ENCODE measurements around the gene SGCD.

- TF ChIP-seq CTCF (IDR thresholded peaks at IDR 0.05 in 2 of 3, conservative IDR thresholded peaks at IDR 0.05 in 1 of 3; ENCODE audit: borderline replicate concordance in 1 of 3, insufficient read depth in 1 of 3, low read depth in 2 of 3, low read length in 2 of 3) (no peak), RAD21 (IDR thresholded peaks at IDR 0.05; ENCODE audit: low read depth) (no peak), JUND (IDR thresholded peaks at IDR 0.05) (no peak), POLR2AphosphoS5 (IDR thresholded peaks at IDR 0.05; ENCODE audit: low read depth, low read length) (no peak), FOSL1 (IDR thresholded peaks at IDR 0.05; ENCODE audit: low read depth) (no peak), ELF1 (IDR thresholded peaks at IDR 0.05; ENCODE audit: borderline replicate concordance, low read depth) (no peak), SIN3A (IDR thresholded peaks at IDR 0.05; ENCODE audit: low read depth) (no peak), EGR1 (IDR thresholded peaks at IDR 0.05; ENCODE audit: low read depth) (no peak), MAX (IDR thresholded peaks at IDR 0.05) (no peak), EZH2phosphoT487 (IDR thresholded peaks at IDR 0.05; ENCODE audit: borderline replicate concordance) (no peak), POLR2A (IDR thresholded peaks at IDR 0.05; ENCODE audit: borderline replicate concordance, extremely low read depth, insufficient read depth, insufficient read length) (no peak), ZNF274 (IDR thresholded peaks at IDR 0.05; ENCODE audit: low read depth, low read length) (no peak), YY1 (IDR thresholded peaks at IDR 0.05; ENCODE audit: extremely low read depth, insufficient replicate concordance, low read depth, low read length) (no peak), EZH2 (IDR thresholded peaks at IDR 0.05) (no peak)
Observed at GRCh38 chr5:156327296-156327695, 332 bp downstream of the SGCD start.

All from HCT116 (cell line).